Activated T-cell treated with anti-CD3 and anti-CD28 coated beads for 24 hours (primary cell): Measurements from ENCODE around the gene LIMCH1.
"Not testable (repeated sequence)": the region's sequence is repeated elsewhere in the genome, so short reads cannot be mapped to it uniquely, and the experiment has no call there.

Source experiments
- DNase-seq: peaks from one replicate; pipeline ENCODE4 v3.0.0-alpha.2; 2020; ENCODE audit warnings: low read depth

The LIMCH1 gene

GRCh38 chr4:41645728-41646390, 107.9 kb downstream of the LIMCH1 start:
- no peak for DNase-seq

- no peak for DNase-seq
Measured at GRCh38 chr4:41646862-41647261, 108.9 kb downstream of the LIMCH1 start.

- no peak for DNase-seq
Measured at GRCh38 chr4:41647383-41647782, 109.4 kb downstream of the LIMCH1 start.

- DNase-seq, result not testable (repeated sequence)
Measured at GRCh38 chr4:41651150-41651549, 113.2 kb downstream of the LIMCH1 start.

- DNase-seq, result no peak
Measured at GRCh38 chr4:41652971-41653370, 115.0 kb downstream of the LIMCH1 start.

GRCh38 chr4:41653523-41653922, 115.6 kb downstream of the LIMCH1 start:
- no peak for DNase-seq

- no peak for DNase-seq
Measured at GRCh38 chr4:41655177-41655576, 117.2 kb downstream of the LIMCH1 start.

- no peak for DNase-seq
Measured at GRCh38 chr4:41656106-41656505, 118.1 kb downstream of the LIMCH1 start.

- DNase-seq, result no peak
Measured at GRCh38 chr4:41656572-41657520, 118.9 kb downstream of the LIMCH1 start.

GRCh38 chr4:41657561-41657960, 119.6 kb downstream of the LIMCH1 start:
- no peak for DNase-seq

GRCh38 chr4:41658163-41658562, 120.2 kb downstream of the LIMCH1 start:
- DNase-seq, result no peak

GRCh38 chr4:41660352-41660751, 122.4 kb downstream of the LIMCH1 start:
- DNase-seq, result no peak

GRCh38 chr4:41661442-41662076, 123.6 kb downstream of the LIMCH1 start:
- DNase-seq, result peak; percentile 14

- no peak for DNase-seq
Measured at GRCh38 chr4:41665636-41666207, 127.8 kb downstream of the LIMCH1 start.

- no peak for DNase-seq
Measured at GRCh38 chr4:41668024-41668423, 130.1 kb downstream of the LIMCH1 start.

- no peak for DNase-seq
Measured at GRCh38 chr4:41670530-41670929, 132.6 kb downstream of the LIMCH1 start.

GRCh38 chr4:41670982-41671381, 133.0 kb downstream of the LIMCH1 start:
- no peak for DNase-seq

- DNase-seq, result no peak
Measured at GRCh38 chr4:41678086-41678816, 140.3 kb downstream of the LIMCH1 start.

GRCh38 chr4:41678951-41679350, 141.0 kb downstream of the LIMCH1 start:
- no peak for DNase-seq

GRCh38 chr4:41679991-41680390, 142.0 kb downstream of the LIMCH1 start:
- no peak for DNase-seq

- DNase-seq, result no peak
Measured at GRCh38 chr4:41681054-41681453, 143.1 kb downstream of the LIMCH1 start.

- no peak for DNase-seq
Measured at GRCh38 chr4:41683326-41683725, 145.4 kb downstream of the LIMCH1 start.
